Vagina (tissue), 2 donors: Measurements from ENCODE around the gene RXFP2.

Experiments used
- CTCF ChIP-seq, 3 experiments: fragments of 450-650 bp in 2 of 3; fragments of 200-600 bp in 1 of 3; sonication (generic) in 1 of 3; IDR thresholded peaks; one replicate each; pipeline ENCODE4 v1.5.1; 2017 to 2019; ENCODE audit warnings: antibody characterized with exemption in 3 of 3, mild to moderate bottlenecking in 2 of 3, moderate library complexity in 2 of 3
- POLR2A ChIP-seq, 2 donors: fragments of 450-650 bp; IDR thresholded peaks; one replicate each; pipeline ENCODE4 v1.6.1; 2017; ENCODE audit warnings: antibody characterized with exemption in 2 of 2, mild to moderate bottlenecking in 2 of 2, moderate library complexity in 2 of 2
- POLR2AphosphoS5 ChIP-seq, 2 donors: sonication (generic); formaldehyde crosslinking; IDR thresholded peaks; one replicate each; pipeline ENCODE4 v1.9.0; 2017; ENCODE audit warnings: antibody characterized with exemption in 2 of 2, mild to moderate bottlenecking in 2 of 2, low read depth in 1 of 2; ENCODE audit not compliant: insufficient read depth in 1 of 2

GRCh38 chr13:31739226-31739625 is at the start of gene RXFP2:
- TF ChIP-seq CTCF (IDR thresholded peaks at IDR 0.05) (no peak), POLR2A (IDR thresholded peaks at IDR 0.05) (no peak), POLR2AphosphoS5 (IDR thresholded peaks at IDR 0.05; ENCODE audit: insufficient read depth in 1 of 2, low read depth in 1 of 2) (no peak)
